Kidney (tissue), 14 donors: ENCODE data around the gene RECQL5. TPM values are rescaled to one million over a fixed set of nuclear protein-coding genes. Genes with fewer than 3 reads are reported as not detected.
"Not testable (repeated sequence)": the region's sequence is repeated elsewhere in the genome, so short reads cannot be mapped to it uniquely, and the experiment has no call there.

ENCODE experiments used
- DNase-seq, 5 donors: peaks; one replicate each; pipeline ENCODE4 v3.0.0-alpha.2; 2013 to 2020
- FAIRE-seq: peaks from 2 replicates; lab custom pipeline; 2012; peaks lifted over from hg19 to GRCh38; lab: Jason Lieb, UNC
- H3K27ac ChIP-seq, 2 donors: one replicate each; pipeline ENCODE4 v1.7.0; 2013; ENCODE audit warnings: low read depth in 2 of 2, low read length in 2 of 2, inconsistent platforms in 1 of 2
- H3K27me3 ChIP-seq: one replicate; pipeline ENCODE4 v1.7.1; 2013; ENCODE audit warnings: low read length, inconsistent platforms; ENCODE audit not compliant: control insufficient read depth, insufficient read depth
- H3K36me3 ChIP-seq, 3 donors: one replicate each; pipeline versions ENCODE4 v1.7.0 to v1.7.1; 2013; ENCODE audit warnings: low read length in 3 of 3, control low read depth in 1 of 3, inconsistent platforms in 1 of 3; ENCODE audit not compliant: insufficient read depth in 3 of 3, control insufficient read depth in 2 of 3
- H3K4me1 ChIP-seq, 3 donors: one replicate each; pipeline versions ENCODE4 v1.7.0 to v1.7.1; 2013; ENCODE audit warnings: low read length in 3 of 3, inconsistent platforms in 1 of 3, low read depth in 1 of 3; ENCODE audit not compliant: control insufficient read depth in 2 of 3, insufficient read depth in 2 of 3
- H3K4me3 ChIP-seq, 3 donors: one replicate each; pipeline versions ENCODE4 v1.7.0 to v1.8.1; 2013; ENCODE audit warnings: low read length in 3 of 3, control low read depth in 1 of 3, inconsistent platforms in 1 of 3
- H3K9ac ChIP-seq, 3 donors: one replicate each; pipeline versions ENCODE4 v1.7.0 to v1.7.1; 2013; ENCODE audit warnings: low read length in 3 of 3, control low read depth in 1 of 3, inconsistent platforms in 1 of 3
- H3K9me3 ChIP-seq, 3 donors: one replicate each; pipeline versions ENCODE4 v1.7.0 to v1.7.1; 2013; ENCODE audit warnings: low read length in 3 of 3, control low read depth in 1 of 3, inconsistent platforms in 1 of 3; ENCODE audit not compliant: control insufficient read depth in 2 of 3, insufficient read depth in 1 of 3
- intact Hi-C: fragments of 100-400 bp; cut with DNase I; formaldehyde crosslinking; loops from one replicate; pipeline ENCODE4 v1.11.1; 2022
- polyA plus RNA-seq: library from polyadenylated mRNA; stranded (reverse); fragments of 350-450 nt; fragmentation: Illumina TruSeq; extraction: RNeasy Lipid Tissue Mini Kit (QIAGEN cat#74804); gene quantifications from one replicate; pipeline ENCODE4 v1.2.3, GENCODE V29; 2014; ENCODE audit warnings: low read depth, low replicate concordance; ENCODE audit not compliant: insufficient read depth
- total RNA-seq: library from RNA; stranded (reverse); fragmentation: NEBNext Ultra II Directional; extraction: Animal tissue kit (Norgen Biotek cat#: 25700); gene quantifications from one replicate; pipeline ENCODE4 v1.2.1, GENCODE V29; 2021
- TF ChIP-seq, protein P1 (sequence below): IDR thresholded peaks from 3 replicates; pipeline ENCODE4 v1.5.1; 2012; ENCODE audit warnings: mild to moderate bottlenecking, moderate library complexity, borderline replicate concordance; ENCODE audit not compliant: insufficient read depth; ENCODE audit errors: extremely low read depth
- donor health status: control.
- donor health status: control.
- donor health status: control.
- donor health status: control.
- donor health status: control.
- donor health status: DM: yes; HTN: yes; CAD: no.
- donor health status: Normal renal cell carcinoma (clear cell type).

The RECQL5 gene
- total and polyA plus RNA-seq, 2 donors from 2014 or later = 40.0 to 51.6 TPM

DNA sequence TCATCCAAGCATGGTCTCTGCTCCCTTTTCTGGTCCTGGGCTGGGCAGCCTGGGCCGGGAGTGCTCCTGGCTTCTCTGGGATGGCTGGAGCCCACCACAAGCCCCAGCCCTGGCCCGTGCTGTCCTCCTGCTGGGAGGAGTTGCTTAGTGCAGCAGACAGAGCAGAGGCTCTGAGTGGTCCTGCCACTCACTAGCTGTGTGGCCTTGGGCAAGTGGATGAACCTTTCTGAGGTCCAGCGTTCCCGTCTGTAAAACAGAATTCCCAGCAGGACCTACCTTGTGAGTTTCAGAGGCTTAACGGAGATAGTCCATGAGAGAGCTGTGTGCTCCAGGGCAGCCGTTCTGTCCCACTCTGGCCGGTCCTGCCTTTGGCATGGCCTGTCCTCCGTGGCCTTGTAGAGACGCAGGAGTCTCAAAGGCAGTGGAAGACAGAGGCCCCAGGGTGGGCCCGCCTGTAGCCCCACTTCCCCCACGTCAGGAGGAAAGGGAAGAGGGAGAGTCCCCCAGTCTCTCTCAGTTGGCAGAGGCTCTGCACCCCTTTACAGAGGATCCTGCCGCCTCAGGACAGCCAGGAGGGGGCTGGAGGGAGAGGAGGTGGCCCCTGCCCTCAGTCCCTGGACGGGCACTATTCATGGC lies 71.6 kb downstream of the RECQL5 start:
- Histone ChIP-seq H3K27me3 (no peaks in the 10 kb centered on the region), H3K4me3 (no peak overlapping the region), H3K4me1 (no peaks in the 10 kb centered on the region), H3K27ac (no peak overlapping the region), H3K9ac (no peak overlapping the region), H3K9me3 (no peaks in the 10 kb centered on the region), H3K36me3 (peaks cover 0 to 8% (median 0%) of the 10 kb centered on the region in 3 donors)
- TF ChIP-seq, protein P1, sequence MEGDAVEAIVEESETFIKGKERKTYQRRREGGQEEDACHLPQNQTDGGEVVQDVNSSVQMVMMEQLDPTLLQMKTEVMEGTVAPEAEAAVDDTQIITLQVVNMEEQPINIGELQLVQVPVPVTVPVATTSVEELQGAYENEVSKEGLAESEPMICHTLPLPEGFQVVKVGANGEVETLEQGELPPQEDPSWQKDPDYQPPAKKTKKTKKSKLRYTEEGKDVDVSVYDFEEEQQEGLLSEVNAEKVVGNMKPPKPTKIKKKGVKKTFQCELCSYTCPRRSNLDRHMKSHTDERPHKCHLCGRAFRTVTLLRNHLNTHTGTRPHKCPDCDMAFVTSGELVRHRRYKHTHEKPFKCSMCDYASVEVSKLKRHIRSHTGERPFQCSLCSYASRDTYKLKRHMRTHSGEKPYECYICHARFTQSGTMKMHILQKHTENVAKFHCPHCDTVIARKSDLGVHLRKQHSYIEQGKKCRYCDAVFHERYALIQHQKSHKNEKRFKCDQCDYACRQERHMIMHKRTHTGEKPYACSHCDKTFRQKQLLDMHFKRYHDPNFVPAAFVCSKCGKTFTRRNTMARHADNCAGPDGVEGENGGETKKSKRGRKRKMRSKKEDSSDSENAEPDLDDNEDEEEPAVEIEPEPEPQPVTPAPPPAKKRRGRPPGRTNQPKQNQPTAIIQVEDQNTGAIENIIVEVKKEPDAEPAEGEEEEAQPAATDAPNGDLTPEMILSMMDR = no peak
- FAIRE-seq = no peak
- no peak for DNase-seq
- intact Hi-C loops = no loop called here

DNA sequence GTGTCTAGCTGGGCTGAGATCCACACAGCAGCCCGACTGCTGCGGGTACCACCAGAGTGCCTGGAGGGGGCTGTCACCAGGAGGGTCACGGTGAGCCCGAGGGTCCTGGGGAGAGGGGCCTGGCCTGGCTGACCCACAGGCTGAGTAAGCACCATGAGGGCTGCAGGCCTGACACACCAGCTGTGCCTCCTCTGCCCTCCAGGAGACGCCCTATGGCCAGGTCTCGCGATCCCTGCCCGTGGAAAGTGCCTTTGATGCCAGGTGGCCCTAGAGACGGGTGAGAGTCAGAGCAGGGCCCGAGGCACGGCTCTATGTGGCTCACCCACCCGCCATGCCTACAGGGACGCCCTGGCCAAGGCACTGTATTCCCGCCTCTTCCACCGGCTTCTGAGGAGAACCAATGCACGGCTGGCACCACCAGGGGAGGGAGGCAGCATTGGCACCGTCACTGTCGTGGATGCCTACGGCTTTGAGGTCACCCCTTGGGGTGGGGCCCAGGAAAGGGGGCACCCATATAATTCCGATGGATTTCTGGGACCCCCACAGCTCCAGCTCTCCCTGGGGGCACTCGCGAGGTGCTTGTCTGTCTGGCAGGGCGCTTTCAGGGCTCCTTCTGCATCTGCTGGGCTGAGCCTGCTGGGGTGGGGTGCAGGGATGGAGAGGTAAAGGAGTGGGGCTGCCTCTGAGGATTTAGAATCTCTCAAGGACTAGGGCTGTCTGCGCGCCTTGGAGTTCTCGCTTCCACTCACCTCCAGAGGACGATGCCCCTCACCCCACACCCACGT lies 72.3 kb downstream of the RECQL5 start:
- FAIRE-seq (no peak), DNase-seq (peak in 1 of 5 donors; percentile 73)
- Histone ChIP-seq H3K4me1 (peaks cover 0 to 3% (median 0%) of the 10 kb centered on the region in 3 donors), H3K9ac (no peak overlapping the region), H3K27ac (no peak overlapping the region), H3K36me3 (peaks cover 0 to 8% (median 0%) of the 10 kb centered on the region in 3 donors), H3K9me3 (no peaks in the 10 kb centered on the region), H3K27me3 (no peaks in the 10 kb centered on the region), H3K4me3 (no peak overlapping the region)
- TF ChIP-seq, protein P1 = no peak
- intact Hi-C loops = no loop called here

DNA sequence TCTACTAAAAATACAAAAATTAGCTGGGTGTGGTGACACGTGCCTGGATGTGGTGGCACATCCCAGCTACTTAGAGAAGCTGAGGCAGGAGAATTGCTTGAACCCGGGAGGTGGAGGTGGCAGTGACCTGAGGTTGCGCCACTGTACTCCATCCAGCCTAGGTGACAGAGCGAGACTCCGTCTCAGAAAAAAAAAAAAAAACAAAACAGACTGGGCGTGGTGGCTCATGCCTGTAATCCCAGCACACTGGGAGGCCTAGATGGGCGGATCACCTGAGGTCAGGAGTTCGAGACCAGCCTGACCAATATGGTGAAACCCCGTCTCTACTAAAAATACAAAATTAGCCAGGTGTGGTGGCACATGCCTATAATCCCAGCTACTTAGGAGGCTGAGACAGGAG lies 73.5 kb downstream of the RECQL5 start:
- H3K4me1 ChIP-seq, H3K4me3 ChIP-seq, H3K27me3 ChIP-seq, H3K9me3 ChIP-seq, H3K36me3 ChIP-seq, FAIRE-seq, H3K27ac ChIP-seq, H3K9ac ChIP-seq, DNase-seq, intact Hi-C loops: not testable (repeated sequence)

DNA sequence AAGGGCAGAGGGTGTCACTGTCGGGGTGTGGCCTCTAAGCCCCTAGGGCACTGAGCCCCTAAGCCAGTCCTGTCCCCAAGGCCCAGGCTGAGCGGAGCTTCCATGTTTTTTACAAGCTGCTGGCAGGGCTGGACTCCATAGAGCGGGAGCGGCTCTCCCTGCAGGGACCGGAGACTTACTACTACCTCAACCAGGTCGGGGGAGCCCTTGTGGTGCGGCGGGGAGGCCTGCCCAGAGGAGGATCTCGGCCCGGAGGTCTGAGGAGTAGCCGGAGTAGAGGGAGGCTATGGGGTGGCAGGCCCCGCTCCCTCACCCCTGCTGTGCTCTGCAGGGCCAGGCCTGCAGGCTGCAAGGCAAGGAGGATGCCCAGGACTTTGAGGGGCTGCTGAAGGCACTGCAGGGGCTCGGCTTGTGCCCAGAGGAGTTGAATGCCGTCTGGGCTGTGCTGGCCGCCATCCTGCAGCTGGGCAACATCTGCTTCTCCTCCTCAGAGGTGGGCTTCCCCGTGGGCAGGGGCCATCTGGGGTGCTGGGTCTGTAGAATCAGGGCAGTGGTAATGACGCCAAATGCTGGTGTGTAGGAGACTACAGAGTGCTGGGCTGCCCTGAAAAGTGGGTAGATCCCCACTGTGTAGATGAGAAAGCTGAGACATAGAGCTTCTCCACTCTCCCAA lies 74.5 kb downstream of the RECQL5 start:
- no peaks in the 10 kb centered on the region for H3K27me3 ChIP-seq
- DNase-seq (peak in 1 of 5 donors; percentile 79), FAIRE-seq (no peak)
- no peak overlapping the region for H3K27ac ChIP-seq
- TF ChIP-seq, protein P1 = no peak
- H3K9me3 ChIP-seq = no peaks in the 10 kb centered on the region
- peaks cover 0 to 8% (median 0%) of the 10 kb centered on the region in 3 donors for H3K4me1 ChIP-seq
- no peak overlapping the region for H3K4me3 ChIP-seq
- H3K9ac ChIP-seq = no peak overlapping the region
- H3K36me3 ChIP-seq = peaks cover 0 to 8% (median 0%) of the 10 kb centered on the region in 3 donors
- intact Hi-C loops = no loop called here
